Measurements from ENCODE around the gene GAP43.

DNA sequence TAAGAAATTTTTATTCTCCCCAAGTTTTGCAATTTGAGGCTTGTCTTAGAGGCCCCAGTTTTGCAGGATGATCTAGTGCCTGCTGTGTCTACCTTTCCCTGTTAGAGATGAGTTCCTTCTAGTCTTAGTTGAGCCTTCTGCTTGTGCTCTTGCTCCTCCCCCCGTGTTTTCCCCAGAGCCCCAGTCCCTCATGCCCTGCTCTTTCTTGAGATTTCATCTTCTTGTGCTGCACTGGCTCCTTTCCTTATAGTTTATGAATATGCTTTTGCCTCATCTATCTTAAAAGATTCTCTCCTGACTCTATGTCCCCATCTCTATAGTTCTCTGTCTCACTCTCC, 4.7 kb downstream of the GAP43 start:
- TF ChIP-seq CTCF (IDR thresholded peaks at IDR 0.05) = no peak
- TF ChIP-seq POLR2AphosphoS5 (IDR thresholded peaks at IDR 0.05) = no peak

All from breast epithelium (tissue), 3 donors.